ENCODE results near the gene MEIOC. TPM values are rescaled to one million over a fixed set of nuclear protein-coding genes. Genes with fewer than 3 reads are reported as not detected.

The MEIOC gene
- total and polyA plus RNA-seq, 9 of the 15 experiments (the other 6 are each of a cell fraction or from before 2014, with no cell fraction given) = 0.04 to 0.23 (median 0.06) TPM; not detected in 5

GRCh38 chr17:44672479-44673093, 16.3 kb downstream of the MEIOC start (continued):
- TF ChIP-seq CEBPG (CRISPR knock-in tag; IDR thresholded peaks at IDR 0.05) (no peak), CEBPG (tag; conservative IDR thresholded peaks at IDR 0.05 in 1 of 2, IDR thresholded peaks at IDR 0.05 in 1 of 2) (peak; percentile 68 to 73)

GRCh38 chr17:44673893-44674292, 17.6 kb downstream of the MEIOC start:
- ChIA-PET POLR2A (no interaction called here), CTCF (ENCODE audit: low intra/inter-chr PET ratio) (no interaction called here)
- in situ Hi-C loops (cut with MboI) (loop anchor here (5.0 kb wide), 1 partner anchor 142 kb away; no protein-coding TSS in a partner anchor), intact Hi-C loops (cut with micrococcal nuclease) (no loop called here)
- Histone ChIP-seq H3K4me3 (no peak overlapping the region), H3K9me1 (ENCODE audit: control insufficient read depth, insufficient read depth, low read length) (no peaks in the 10 kb centered on the region), H4K20me1 (replicated peaks; ENCODE audit: control insufficient read depth, insufficient read depth, low read length) (no peaks in the 10 kb centered on the region), H3K9me3 (replicated peaks; ENCODE audit: control insufficient read depth, insufficient read depth, low read depth, low read length) (no peaks in the 10 kb centered on the region), H3K4me2 (ENCODE audit: insufficient read depth, low read length) (no peak overlapping the region), H2AFZ (ENCODE audit: low read depth, low read length) (no peak overlapping the region), H3K79me2 (ENCODE audit: control insufficient read depth, insufficient read depth, low read length) (no peaks in the 10 kb centered on the region), H3K36me3 (ENCODE audit: control insufficient read depth, insufficient read depth, low read length) (peaks cover 10% of the 10 kb centered on the region; the same call in 2 of the 3 replicates), H3K4me1 (replicated peaks in 1 of 2; ENCODE audit: control insufficient read depth in 2 of 2, insufficient read depth in 2 of 2, low read length in 2 of 2) (no peaks in the 10 kb centered on the region), H3K27me3 (ENCODE audit: control insufficient read depth in 2 of 2, insufficient read depth in 2 of 2, low read length in 2 of 2) (no peaks in the 10 kb centered on the region), H3K9ac (ENCODE audit: insufficient read depth in 1 of 2, low read depth in 2 of 2, low read length in 2 of 2) (no peak overlapping the region), H3K27ac (ENCODE audit: extremely low read depth, low read depth, low read length) (no peak overlapping the region)
- DNase-seq (ENCODE audit: extremely low read depth in 1 of 4, low spot score in 3 of 4) (no peak), ATAC-seq (no peak), FAIRE-seq (no peak)
- WGBS (ENCODE audit: insufficient coverage, low coverage, missing lambda C conversion rate) = 27% methylated on average over 2 of the region's 2 CpGs
- TF ChIP-seq RBM15 (IDR thresholded peaks at IDR 0.05; ENCODE audit: insufficient read depth, low read length) (no peak), SMARCC2 (IDR thresholded peaks at IDR 0.05; ENCODE audit: low read depth) (no peak), FOXK1 (CRISPR knock-in tag; IDR thresholded peaks at IDR 0.05; ENCODE audit: borderline replicate concordance) (no peak), IRF1 (CRISPR knock-in tag; IDR thresholded peaks at IDR 0.05; ENCODE audit: borderline replicate concordance) (no peak), RBBP5 (IDR thresholded peaks at IDR 0.05; ENCODE audit: borderline replicate concordance, insufficient read depth, low read length, poor library complexity, severe bottlenecking) (no peak), MTA1 (IDR thresholded peaks at IDR 0.05; ENCODE audit: borderline replicate concordance) (no peak), CTBP1 (IDR thresholded peaks at IDR 0.05; ENCODE audit: borderline replicate concordance) (no peak), GTF2A2 (tag; IDR thresholded peaks at IDR 0.05) (no peak), ZKSCAN3 (CRISPR knock-in tag; IDR thresholded peaks at IDR 0.05) (no peak), EWSR1 (IDR thresholded peaks at IDR 0.05; ENCODE audit: borderline replicate concordance, low read depth, partially characterized antibody) (no peak), CBX5 (IDR thresholded peaks at IDR 0.05; ENCODE audit: borderline replicate concordance, low read depth) (no peak), ZNF449 (CRISPR knock-in tag; IDR thresholded peaks at IDR 0.05) (no peak), RFX5 (IDR thresholded peaks at IDR 0.05; ENCODE audit: low read depth, low read length) (no peak), RFX7 (CRISPR knock-in tag; IDR thresholded peaks at IDR 0.05) (no peak), KDM1A (IDR thresholded peaks at IDR 0.05) (no peak)
- no TSS peak for BruUV-seq (replicated peaks)

Data from K562 (cell line).